ENCODE measurements around the gene CCL13.

DNA sequence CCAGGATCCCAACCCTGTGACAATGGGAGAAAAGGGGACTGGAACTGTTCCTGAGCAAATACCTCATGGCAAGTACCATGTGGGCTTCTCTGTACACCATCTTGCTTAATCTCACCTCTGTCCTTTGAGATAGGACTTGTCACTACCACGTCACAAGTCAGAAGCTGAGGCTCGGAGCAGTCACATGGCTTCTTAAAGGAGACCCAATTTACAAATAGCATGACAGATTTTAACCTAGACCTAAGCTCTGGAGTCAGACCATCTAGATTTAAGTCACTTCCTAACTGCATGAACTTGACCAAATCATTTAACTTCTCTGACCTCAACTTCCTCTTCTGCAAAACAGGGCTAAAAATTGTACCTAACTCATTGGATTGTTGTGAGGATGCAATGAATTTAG lies 42.7 kb downstream of the CCL13 start:
- TF ChIP-seq, protein P1, sequence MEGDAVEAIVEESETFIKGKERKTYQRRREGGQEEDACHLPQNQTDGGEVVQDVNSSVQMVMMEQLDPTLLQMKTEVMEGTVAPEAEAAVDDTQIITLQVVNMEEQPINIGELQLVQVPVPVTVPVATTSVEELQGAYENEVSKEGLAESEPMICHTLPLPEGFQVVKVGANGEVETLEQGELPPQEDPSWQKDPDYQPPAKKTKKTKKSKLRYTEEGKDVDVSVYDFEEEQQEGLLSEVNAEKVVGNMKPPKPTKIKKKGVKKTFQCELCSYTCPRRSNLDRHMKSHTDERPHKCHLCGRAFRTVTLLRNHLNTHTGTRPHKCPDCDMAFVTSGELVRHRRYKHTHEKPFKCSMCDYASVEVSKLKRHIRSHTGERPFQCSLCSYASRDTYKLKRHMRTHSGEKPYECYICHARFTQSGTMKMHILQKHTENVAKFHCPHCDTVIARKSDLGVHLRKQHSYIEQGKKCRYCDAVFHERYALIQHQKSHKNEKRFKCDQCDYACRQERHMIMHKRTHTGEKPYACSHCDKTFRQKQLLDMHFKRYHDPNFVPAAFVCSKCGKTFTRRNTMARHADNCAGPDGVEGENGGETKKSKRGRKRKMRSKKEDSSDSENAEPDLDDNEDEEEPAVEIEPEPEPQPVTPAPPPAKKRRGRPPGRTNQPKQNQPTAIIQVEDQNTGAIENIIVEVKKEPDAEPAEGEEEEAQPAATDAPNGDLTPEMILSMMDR (IDR thresholded peaks at IDR 0.05) = no peak
- TF ChIP-seq POLR2A (IDR thresholded peaks at IDR 0.05) = no peak

Measured in esophagus squamous epithelium (tissue), 4 donors.